GM23338 (cell line): ENCODE data around the gene LRBA. TPM values are rescaled to one million over a fixed set of nuclear protein-coding genes. Genes with fewer than 3 reads are reported as not detected.

Experiments used
- ATAC-seq: fragments of 200-7000 bp; cut with Tn5 transposase; 3 replicates; pipeline ENCODE4 v1.9.1; 2020
- DNase-seq: peaks from one replicate; pipeline ENCODE4 v3.0.0-alpha.2; 2015; ENCODE audit warnings: low spot score
- H2AFZ ChIP-seq: fragments of 200-600 bp; sonication (generic); 2 replicates; pipeline ENCODE4 v1.8.0; 2016; ENCODE audit warnings: antibody characterized with exemption, mild to moderate bottlenecking, moderate library complexity
- H3F3A ChIP-seq: fragments of 200-600 bp; sonication (generic); replicated peaks from 2 replicates; pipeline ENCODE4 v1.8.0; 2017; ENCODE audit warnings: antibody characterized with exemption, mixed run types, low read depth
- H3K27ac ChIP-seq: fragments of 200-600 bp; sonication (generic); 2 replicates; pipeline ENCODE4 v1.6.1; 2016; ENCODE audit warnings: low read depth
- H3K27me3 ChIP-seq: fragments of 200-600 bp; sonication (generic); 2 replicates; pipeline ENCODE4 v1.8.0; 2016; ENCODE audit warnings: mild to moderate bottlenecking, mixed run types, moderate library complexity; ENCODE audit not compliant: insufficient read depth
- H3K36me3 ChIP-seq: fragments of 200-600 bp; sonication (generic); 2 replicates; pipeline ENCODE4 v1.8.0; 2016; ENCODE audit warnings: mild to moderate bottlenecking; ENCODE audit not compliant: insufficient read depth
- H3K4me1 ChIP-seq: fragments of 200-600 bp; sonication (generic); 2 replicates; pipeline ENCODE4 v1.8.0; 2016; ENCODE audit warnings: mild to moderate bottlenecking, moderate library complexity; ENCODE audit not compliant: insufficient read depth
- H3K4me2 ChIP-seq: fragments of 200-600 bp; sonication (generic); 2 replicates; pipeline ENCODE4 v1.7.1; 2017; ENCODE audit warnings: mixed run types
- H3K4me3 ChIP-seq: fragments of 200-600 bp; sonication (generic); 2 replicates; pipeline ENCODE4 v1.6.1; 2016; ENCODE audit warnings: mixed run types
- H3K79me2 ChIP-seq: fragments of 200-600 bp; sonication (generic); replicated peaks from 2 replicates; pipeline ENCODE4 v1.8.0; 2017; ENCODE audit warnings: mild to moderate bottlenecking; ENCODE audit not compliant: insufficient read depth
- H3K9me2 ChIP-seq: fragments of 200-600 bp; sonication (generic); 2 replicates; pipeline ENCODE4 v1.8.0; 2017; ENCODE audit not compliant: insufficient read depth
- H4K20me1 ChIP-seq: fragments of 200-600 bp; sonication (generic); replicated peaks from 2 replicates; pipeline ENCODE4 v1.8.0; 2017; ENCODE audit warnings: mild to moderate bottlenecking; ENCODE audit not compliant: insufficient read depth
- H3K27ac Mint-ChIP-seq: 2 replicates; pipeline ENCODE4 v1.8.0; 2020; ENCODE audit warnings: inconsistent platforms, mild to moderate bottlenecking, moderate library complexity, mixed read lengths
- H3K27me3 Mint-ChIP-seq: 3 replicates; pipeline ENCODE4 v1.8.0; 2022; ENCODE audit warnings: low read depth, mild to moderate bottlenecking, moderate library complexity, mixed read lengths, inconsistent platforms; ENCODE audit not compliant: insufficient read depth, poor library complexity
- H3K36me3 Mint-ChIP-seq: 3 replicates; pipeline ENCODE4 v1.8.0; 2021; ENCODE audit warnings: low read depth, mild to moderate bottlenecking, inconsistent platforms, moderate library complexity, mixed read lengths
- H3K4me1 Mint-ChIP-seq: 3 replicates; pipeline ENCODE4 v1.8.0; 2020; ENCODE audit warnings: mild to moderate bottlenecking, inconsistent platforms, mixed read lengths
- H3K4me3 Mint-ChIP-seq: 3 replicates; pipeline ENCODE4 v1.8.0; 2021; ENCODE audit warnings: moderate library complexity, mild to moderate bottlenecking, inconsistent platforms, mixed read lengths
- H3K9me3 Mint-ChIP-seq: 3 replicates; pipeline ENCODE4 v1.8.0; 2020; ENCODE audit warnings: moderate library complexity, mild to moderate bottlenecking, inconsistent platforms, mixed read lengths
- CREB1 ChIP-seq: fragments of 250-450 bp; sonication (Bioruptor Pico); IDR thresholded peaks from 2 replicates; pipeline ENCODE4 v1.5.0; 2020; ENCODE audit warnings: low read depth, mild to moderate bottlenecking, moderate library complexity
- CTCF ChIP-seq, 2 experiments: fragments of 200-600 bp in 1 of 2; sonication (generic) in 1 of 2; conservative IDR thresholded peaks; 2 replicates each; pipeline versions ENCODE4 v1.5.1 to v1.6.1; 2016 to 2017; ENCODE audit warnings: antibody characterized with exemption in 2 of 2, low read depth in 2 of 2, mild to moderate bottlenecking in 2 of 2, moderate library complexity in 1 of 2
- ETS1 ChIP-seq: IDR thresholded peaks from 2 replicates; pipeline ENCODE4 v1.6.1; 2016; ENCODE audit warnings: antibody characterized with exemption
- EZH2 ChIP-seq: fragments of 200-600 bp; sonication (generic); IDR thresholded peaks from one replicate; pipeline ENCODE4 v1.8.0; 2017; ENCODE audit warnings: antibody characterized with exemption, mild to moderate bottlenecking, low read depth; ENCODE audit not compliant: unreplicated experiment
- EZH2phosphoT487 ChIP-seq: fragments of 200-600 bp; sonication (generic); IDR thresholded peaks from one replicate; pipeline ENCODE4 v1.8.1; 2018; ENCODE audit warnings: antibody characterized with exemption; ENCODE audit not compliant: unreplicated experiment
- JUNB ChIP-seq: IDR thresholded peaks from one replicate; pipeline ENCODE4 v1.6.1; 2016; ENCODE audit warnings: antibody characterized with exemption; ENCODE audit not compliant: unreplicated experiment
- NANOG ChIP-seq: IDR thresholded peaks from 2 replicates; pipeline ENCODE4 v1.6.1; 2016; ENCODE audit warnings: antibody characterized with exemption, borderline replicate concordance
- POLR2AphosphoS5 ChIP-seq: IDR thresholded peaks from 2 replicates; pipeline ENCODE4 v1.6.1; 2016; ENCODE audit warnings: antibody characterized with exemption, low read depth
- REST ChIP-seq: IDR thresholded peaks from one replicate; pipeline ENCODE4 v1.6.1; 2018; ENCODE audit warnings: antibody characterized with exemption; ENCODE audit not compliant: unreplicated experiment
- ZNF114 ChIP-seq: fragments of 250-450 bp; sonication (Bioruptor Pico); IDR thresholded peaks from 2 replicates; pipeline ENCODE4 v1.5.0; 2020; ENCODE audit warnings: mild to moderate bottlenecking, moderate library complexity
- polyA plus RNA-seq: library from polyadenylated mRNA; unstranded; fragments of >200 nt; fragmentation: Nextera tagmentation; extraction: Ambion mirVana; gene quantifications from 2 replicates; pipeline ENCODE4 v1.2.1, GENCODE V29; 2016
- total RNA-seq: library from RNA; depleted of rRNA; stranded (reverse); fragments of >200 nt; shearing (Covaris generic); gene quantifications from 2 replicates; pipeline ENCODE4 v1.2.3, GENCODE V29; 2014

Gene LRBA
- total and polyA plus RNA-seq, 2 experiments from 2014 or later, result 23.3 to 126 TPM

GRCh38 chr4:150305995-150306394, 709.1 kb downstream of the LRBA start:
- Histone ChIP-seq H3K79me2 (no peaks in the 10 kb centered on the region), H3K27me3 (no peaks in the 10 kb centered on the region), H3K36me3 (no peaks in the 10 kb centered on the region), H3F3A (no peaks in the 10 kb centered on the region), H3K4me2 (no peak overlapping the region), H2AFZ (no peak overlapping the region), H3K27ac (no peak overlapping the region), H3K4me3 (no peak overlapping the region), H3K9me2 (no peaks in the 10 kb centered on the region), H3K4me1 (peaks cover 6% of the 10 kb centered on the region; the same call in 1 of the 2 replicates), H4K20me1 (no peaks in the 10 kb centered on the region)
- ATAC-seq (no peak), DNase-seq (no peak)
- no peak for TF ChIP-seq CTCF (conservative IDR thresholded peaks at IDR 0.05; ENCODE audit: low read depth in 2 of 2)
- no peak for TF ChIP-seq CREB1 (CRISPR knock-in tag)
- TF ChIP-seq ETS1, result no peak
- TF ChIP-seq EZH2phosphoT487, result no peak
- no peak for TF ChIP-seq NANOG
- TF ChIP-seq REST, result no peak
- H3K9me3 Mint-ChIP-seq, result no peaks in the 10 kb centered on the region
- peaks cover 6% of the 10 kb centered on the region; the same call in 2 of the 3 replicates for H3K4me1 Mint-ChIP-seq
- H3K36me3 Mint-ChIP-seq, result no peaks in the 10 kb centered on the region
- no peaks in the 10 kb centered on the region for H3K27me3 Mint-ChIP-seq
- no peak overlapping the region for H3K4me3 Mint-ChIP-seq
- no peak overlapping the region for H3K27ac Mint-ChIP-seq

- Histone ChIP-seq H3K4me3 (no peak overlapping the region), H3K36me3 (no peaks in the 10 kb centered on the region), H3K27me3 (no peaks in the 10 kb centered on the region), H3F3A (no peaks in the 10 kb centered on the region), H2AFZ (no peak overlapping the region), H3K9me2 (no peaks in the 10 kb centered on the region), H3K79me2 (no peaks in the 10 kb centered on the region), H4K20me1 (no peaks in the 10 kb centered on the region), H3K4me1 (peaks cover 6% of the 10 kb centered on the region; the same call in 1 of the 2 replicates), H3K4me2 (no peak overlapping the region), H3K27ac (no peak overlapping the region)
- Mint-ChIP-seq H3K4me1 (peaks cover 6% of the 10 kb centered on the region; the same call in 2 of the 3 replicates), H3K4me3 (no peak overlapping the region), H3K27me3 (no peaks in the 10 kb centered on the region), H3K9me3 (no peaks in the 10 kb centered on the region), H3K27ac (no peak overlapping the region), H3K36me3 (no peaks in the 10 kb centered on the region)
- ATAC-seq (no peak), DNase-seq (no peak)
- no peak for TF ChIP-seq POLR2AphosphoS5
- no peak for TF ChIP-seq EZH2phosphoT487
- no peak for TF ChIP-seq EZH2
- TF ChIP-seq ETS1, result no peak
- TF ChIP-seq JUNB, result no peak
- TF ChIP-seq ZNF114 (CRISPR knock-in tag), result no peak
Observed at GRCh38 chr4:150302553-150302952, 712.5 kb downstream of the LRBA start.
